ENCODE data around the gene ZNF892.

ZNF892 gene

GRCh38 chr2:95204396-95204795 is 2.9 kb upstream of the ZNF892 start:
- Histone ChIP-seq H4K20me1 (ENCODE audit: insufficient read depth, low read length, poor library complexity, severe bottlenecking) (no peaks in the 10 kb centered on the region), H3F3A (ENCODE audit: low read depth) (no peaks in the 10 kb centered on the region), H3K9ac (ENCODE audit: low read depth, low read length, poor library complexity, severe bottlenecking) (peak overlapping the region; percentile 20), H3K9me2 (replicated peaks; ENCODE audit: low read depth, low read length) (no peaks in the 10 kb centered on the region), H3K4me2 (ENCODE audit: low read depth, low read length, poor library complexity, severe bottlenecking) (peak overlapping the region; percentile 56), H3K4me1 (ENCODE audit: insufficient read depth, low read length, poor library complexity, severe bottlenecking) (peaks cover 35% of the 10 kb centered on the region), H3K9me3 (ENCODE audit: insufficient read depth, low read depth, low read length) (no peaks in the 10 kb centered on the region), H2AFZ (ENCODE audit: low read length) (peak overlapping the region; percentile 65; the same call in 1 of the 2 replicates), H3K4me3 (ENCODE audit: low read length, poor library complexity, severe bottlenecking) (peak overlapping the region; percentile 48), H3K27me3 (ENCODE audit: insufficient read depth, low read length, poor library complexity, severe bottlenecking) (no peaks in the 10 kb centered on the region), H3K79me2 (ENCODE audit: insufficient read depth, low read length) (peaks cover 8% of the 10 kb centered on the region; the same call in 1 of the 2 replicates), H3K36me3 (ENCODE audit: insufficient read depth, low read length) (no peaks in the 10 kb centered on the region)
- TF ChIP-seq, protein P1, sequence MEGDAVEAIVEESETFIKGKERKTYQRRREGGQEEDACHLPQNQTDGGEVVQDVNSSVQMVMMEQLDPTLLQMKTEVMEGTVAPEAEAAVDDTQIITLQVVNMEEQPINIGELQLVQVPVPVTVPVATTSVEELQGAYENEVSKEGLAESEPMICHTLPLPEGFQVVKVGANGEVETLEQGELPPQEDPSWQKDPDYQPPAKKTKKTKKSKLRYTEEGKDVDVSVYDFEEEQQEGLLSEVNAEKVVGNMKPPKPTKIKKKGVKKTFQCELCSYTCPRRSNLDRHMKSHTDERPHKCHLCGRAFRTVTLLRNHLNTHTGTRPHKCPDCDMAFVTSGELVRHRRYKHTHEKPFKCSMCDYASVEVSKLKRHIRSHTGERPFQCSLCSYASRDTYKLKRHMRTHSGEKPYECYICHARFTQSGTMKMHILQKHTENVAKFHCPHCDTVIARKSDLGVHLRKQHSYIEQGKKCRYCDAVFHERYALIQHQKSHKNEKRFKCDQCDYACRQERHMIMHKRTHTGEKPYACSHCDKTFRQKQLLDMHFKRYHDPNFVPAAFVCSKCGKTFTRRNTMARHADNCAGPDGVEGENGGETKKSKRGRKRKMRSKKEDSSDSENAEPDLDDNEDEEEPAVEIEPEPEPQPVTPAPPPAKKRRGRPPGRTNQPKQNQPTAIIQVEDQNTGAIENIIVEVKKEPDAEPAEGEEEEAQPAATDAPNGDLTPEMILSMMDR (conservative IDR thresholded peaks at IDR 0.05; ENCODE audit: low read length) = no peak
- TF ChIP-seq EZH2phosphoT487 (IDR thresholded peaks at IDR 0.05; ENCODE audit: borderline replicate concordance) = no peak

GRCh38 chr2:95206096-95206495 is 1.2 kb upstream of the ZNF892 start:
- Histone ChIP-seq H3K79me2 (ENCODE audit: insufficient read depth, low read length) (peaks cover 8% of the 10 kb centered on the region; the same call in 1 of the 2 replicates), H3K27me3 (ENCODE audit: insufficient read depth, low read length, poor library complexity, severe bottlenecking) (no peaks in the 10 kb centered on the region), H3K9me3 (ENCODE audit: insufficient read depth, low read depth, low read length) (no peaks in the 10 kb centered on the region), H3K9ac (ENCODE audit: low read depth, low read length, poor library complexity, severe bottlenecking) (peak overlapping the region; percentile 87), H2AFZ (ENCODE audit: low read length) (no peak overlapping the region), H3K36me3 (ENCODE audit: insufficient read depth, low read length) (peaks cover under 1% of the 10 kb centered on the region), H3K9me2 (replicated peaks; ENCODE audit: low read depth, low read length) (no peaks in the 10 kb centered on the region), H3K4me3 (ENCODE audit: low read length, poor library complexity, severe bottlenecking) (peak overlapping the region; percentile 97), H3K4me2 (ENCODE audit: low read depth, low read length, poor library complexity, severe bottlenecking) (peak overlapping the region; percentile 65), H3K4me1 (ENCODE audit: insufficient read depth, low read length, poor library complexity, severe bottlenecking) (peaks cover 38% of the 10 kb centered on the region), H3F3A (ENCODE audit: low read depth) (no peaks in the 10 kb centered on the region), H4K20me1 (ENCODE audit: insufficient read depth, low read length, poor library complexity, severe bottlenecking) (no peaks in the 10 kb centered on the region)
- no peak for TF ChIP-seq EZH2phosphoT487 (IDR thresholded peaks at IDR 0.05; ENCODE audit: borderline replicate concordance)
- TF ChIP-seq, protein P1 (conservative IDR thresholded peaks at IDR 0.05; ENCODE audit: low read length) = no peak

DNA sequence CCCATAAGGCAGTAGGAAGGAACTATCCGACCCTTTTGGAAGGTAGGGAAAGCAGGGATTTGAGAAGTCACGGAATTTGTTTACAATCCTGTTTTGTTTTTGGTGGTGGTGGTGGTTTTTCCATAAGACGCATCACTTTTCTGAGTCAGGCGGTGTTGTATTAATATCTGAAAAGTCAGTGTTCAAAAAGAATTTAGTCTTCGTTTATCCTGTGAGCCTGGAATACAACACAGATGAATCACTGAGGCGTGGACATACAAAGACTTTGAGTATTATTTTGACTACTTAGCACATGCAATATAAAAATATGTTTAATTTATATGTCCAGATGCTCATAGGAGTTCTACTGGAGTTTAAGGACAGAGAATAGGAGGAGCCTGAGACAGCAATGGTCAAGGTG is 785 bp downstream of the ZNF892 start:
- Histone ChIP-seq H3K4me3 (ENCODE audit: low read length, poor library complexity, severe bottlenecking) (peak overlapping the region; percentile 97), H3F3A (ENCODE audit: low read depth) (no peaks in the 10 kb centered on the region), H3K4me1 (ENCODE audit: insufficient read depth, low read length, poor library complexity, severe bottlenecking) (peaks cover 38% of the 10 kb centered on the region), H3K79me2 (ENCODE audit: insufficient read depth, low read length) (peaks cover 8% of the 10 kb centered on the region; the same call in 1 of the 2 replicates), H3K27me3 (ENCODE audit: insufficient read depth, low read length, poor library complexity, severe bottlenecking) (no peaks in the 10 kb centered on the region), H3K9me3 (ENCODE audit: insufficient read depth, low read depth, low read length) (peaks cover 13% of the 10 kb centered on the region), H3K4me2 (ENCODE audit: low read depth, low read length, poor library complexity, severe bottlenecking) (peak overlapping the region; percentile 82), H3K36me3 (ENCODE audit: insufficient read depth, low read length) (peaks cover 20% of the 10 kb centered on the region), H3K9me2 (replicated peaks; ENCODE audit: low read depth, low read length) (no peaks in the 10 kb centered on the region), H2AFZ (ENCODE audit: low read length) (peak overlapping the region; percentile 98), H4K20me1 (ENCODE audit: insufficient read depth, low read length, poor library complexity, severe bottlenecking) (no peaks in the 10 kb centered on the region), H3K9ac (ENCODE audit: low read depth, low read length, poor library complexity, severe bottlenecking) (peak overlapping the region; percentile 87)
- TF ChIP-seq, protein P1 (conservative IDR thresholded peaks at IDR 0.05; ENCODE audit: low read length) = no peak
- no peak for TF ChIP-seq EZH2phosphoT487 (IDR thresholded peaks at IDR 0.05; ENCODE audit: borderline replicate concordance)

Measured in Loucy (cell line).